HG02759 (cell line): ENCODE results near the gene ZCCHC12.
"Not testable (repeated sequence)": the region's sequence is repeated elsewhere in the genome, so short reads cannot be mapped to it uniquely, and the experiment has no call there.

Experiments
- ATAC-seq: cut with Tn5 transposase; IDR thresholded peaks from one replicate; pipeline ENCODE4 v1.9.1; 2021; ENCODE audit warnings: mild to moderate bottlenecking, moderate library complexity; ENCODE audit not compliant: unreplicated experiment

ZCCHC12 gene

DNA sequence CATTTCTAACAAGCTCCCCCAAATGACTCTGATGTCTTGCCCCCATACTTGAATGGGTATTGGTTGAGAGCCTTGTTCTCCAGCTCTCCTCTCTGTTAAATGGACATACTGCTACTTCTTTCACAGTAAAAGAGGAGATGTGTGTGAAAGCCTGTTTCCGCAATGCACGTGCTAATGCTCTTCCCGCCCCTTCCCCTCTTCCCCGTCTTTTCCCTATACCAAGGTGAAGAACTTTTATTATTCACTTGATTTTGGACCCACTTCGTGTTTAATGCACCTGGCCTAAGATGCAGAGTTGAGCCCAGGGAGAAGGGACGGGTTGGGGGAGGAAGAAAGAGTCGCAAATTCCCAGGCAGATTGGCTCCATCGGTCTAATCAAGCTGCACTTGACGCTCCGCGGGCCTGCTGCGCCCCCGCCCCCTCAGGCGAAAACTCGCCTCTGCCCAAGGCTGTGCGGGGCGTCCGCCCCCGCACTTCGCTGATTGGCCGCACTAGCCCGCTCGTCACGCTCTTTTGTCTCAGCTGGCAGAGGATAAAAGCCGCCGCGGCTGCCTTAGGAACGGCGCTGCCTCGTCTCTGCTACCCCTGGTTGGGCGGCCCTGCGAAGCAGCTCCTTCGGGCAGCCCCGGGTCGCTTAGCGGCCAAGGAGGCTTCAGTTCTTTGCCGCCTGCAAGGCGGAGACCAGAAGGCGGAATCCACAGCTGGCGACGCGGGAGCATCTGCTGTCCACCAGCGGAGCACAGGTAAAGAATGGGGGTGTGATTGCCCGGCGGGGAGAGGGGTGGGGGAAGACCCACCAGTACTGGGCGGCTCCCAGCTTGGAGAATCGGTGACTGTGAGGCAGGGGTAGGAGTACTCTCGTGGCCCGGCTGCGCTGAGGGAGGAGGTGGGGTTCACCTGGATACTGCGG lies at the start of gene ZCCHC12:
Gene ZCCHC12, plus strand, starts transcription at position 562 of the 910 bp plus-strand sequence. CDS start 1,421 bp downstream, outside the sequence.
- peak; percentile 81 for ATAC-seq

DNA sequence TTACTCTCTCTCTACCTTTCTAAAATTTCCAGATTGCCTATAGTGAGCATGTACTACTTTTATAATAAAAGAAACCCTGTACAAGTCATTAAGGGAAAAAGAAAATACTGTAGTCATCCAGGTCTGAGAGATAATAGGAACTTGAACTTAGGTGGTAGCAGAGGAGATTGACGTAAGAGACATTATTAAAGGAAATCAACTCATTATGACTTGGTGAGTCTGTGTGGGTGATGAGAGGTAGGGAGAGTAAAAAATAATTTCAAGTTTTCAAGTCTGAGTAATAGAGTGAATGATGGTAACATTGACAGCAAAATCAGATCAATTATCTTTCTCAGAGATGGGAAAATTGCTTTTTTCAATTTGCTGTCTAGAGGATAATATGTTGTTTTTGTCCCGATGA lies 44.0 kb upstream of the ZCCHC12 start:
- ATAC-seq: no peak

GRCh38 chrX:118780509-118780908 lies 43.1 kb upstream of the ZCCHC12 start:
- ATAC-seq: no peak

DNA sequence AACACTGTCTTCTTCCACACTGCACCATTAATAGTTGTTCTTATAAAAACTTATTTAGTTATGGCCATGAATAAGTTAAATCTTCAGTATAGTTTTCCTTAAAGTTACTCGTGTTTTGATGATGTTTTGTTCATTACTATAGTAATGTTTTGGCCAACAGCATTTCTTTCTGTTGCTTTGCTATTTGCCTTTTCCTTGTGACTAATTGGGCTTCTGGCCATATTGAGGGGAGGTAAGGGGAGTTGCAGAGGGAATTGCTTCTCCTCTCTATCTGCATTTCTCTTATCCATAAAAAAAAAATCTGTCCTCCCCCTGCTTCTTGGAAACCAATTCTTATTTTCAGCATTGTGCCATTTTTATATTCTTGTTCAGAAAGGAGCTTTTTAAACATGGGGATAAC lies 42.7 kb upstream of the ZCCHC12 start:
- no peak for ATAC-seq

DNA sequence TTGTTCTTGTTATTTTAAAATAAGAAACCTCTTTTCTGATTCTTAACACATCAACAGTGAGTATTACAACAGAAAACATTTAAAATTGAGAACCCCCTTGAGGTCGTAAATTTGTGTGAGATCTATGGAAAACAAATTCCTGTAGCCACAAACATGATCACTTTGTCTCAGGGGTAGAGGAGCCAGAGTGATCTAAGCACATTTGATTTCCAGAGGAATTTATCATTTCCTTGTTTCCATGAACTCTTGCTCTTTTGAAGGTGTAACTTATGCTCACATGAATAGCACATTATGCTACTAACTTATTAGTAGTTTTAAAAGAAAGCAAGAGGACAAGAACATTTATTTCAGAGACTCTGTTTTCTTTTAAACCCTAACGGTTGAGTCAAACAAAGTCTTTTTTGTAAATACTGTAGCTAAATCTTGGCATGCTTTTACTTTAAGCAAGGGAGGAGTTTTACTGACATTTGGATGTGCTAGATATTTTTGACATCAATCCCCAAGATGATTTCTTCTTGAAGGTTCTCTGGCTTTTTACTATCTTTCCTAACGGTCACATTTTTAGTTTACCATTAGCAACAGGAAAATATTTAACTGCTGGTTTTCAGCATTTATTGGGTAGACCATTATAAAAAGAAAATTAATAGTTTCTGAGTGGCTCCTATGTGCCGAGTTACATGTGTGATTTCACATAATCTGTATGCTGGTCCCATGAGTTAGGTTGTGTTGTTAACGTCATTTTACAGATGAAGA lies 27.9 kb upstream of the ZCCHC12 start:
- no peak for ATAC-seq

DNA sequence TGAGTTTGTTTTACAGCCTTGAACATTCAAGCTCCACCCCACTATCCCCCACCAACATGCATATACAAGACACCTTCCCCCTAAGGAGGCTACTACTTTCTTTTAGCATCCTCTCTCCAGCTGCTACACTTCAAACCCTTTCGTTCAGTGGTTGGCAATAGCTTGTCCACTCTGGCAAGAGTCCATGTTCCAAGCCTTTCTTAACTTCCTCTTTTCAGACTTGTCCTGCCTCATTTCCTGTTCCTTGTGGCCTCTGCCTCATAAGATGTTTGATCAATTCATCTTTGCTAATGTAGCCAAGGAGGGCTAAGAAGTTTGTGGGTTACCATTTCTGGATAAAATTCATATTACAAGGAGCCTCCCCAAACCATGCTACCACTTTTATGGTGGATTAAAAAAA lies 20.8 kb upstream of the ZCCHC12 start:
- ATAC-seq: no peak

GRCh38 chrX:118807151-118808017 lies 16.2 kb upstream of the ZCCHC12 start:
- no peak for ATAC-seq

- not testable (repeated sequence) for ATAC-seq
Observed at GRCh38 chrX:118817257-118817656, 6.4 kb upstream of the ZCCHC12 start.

DNA sequence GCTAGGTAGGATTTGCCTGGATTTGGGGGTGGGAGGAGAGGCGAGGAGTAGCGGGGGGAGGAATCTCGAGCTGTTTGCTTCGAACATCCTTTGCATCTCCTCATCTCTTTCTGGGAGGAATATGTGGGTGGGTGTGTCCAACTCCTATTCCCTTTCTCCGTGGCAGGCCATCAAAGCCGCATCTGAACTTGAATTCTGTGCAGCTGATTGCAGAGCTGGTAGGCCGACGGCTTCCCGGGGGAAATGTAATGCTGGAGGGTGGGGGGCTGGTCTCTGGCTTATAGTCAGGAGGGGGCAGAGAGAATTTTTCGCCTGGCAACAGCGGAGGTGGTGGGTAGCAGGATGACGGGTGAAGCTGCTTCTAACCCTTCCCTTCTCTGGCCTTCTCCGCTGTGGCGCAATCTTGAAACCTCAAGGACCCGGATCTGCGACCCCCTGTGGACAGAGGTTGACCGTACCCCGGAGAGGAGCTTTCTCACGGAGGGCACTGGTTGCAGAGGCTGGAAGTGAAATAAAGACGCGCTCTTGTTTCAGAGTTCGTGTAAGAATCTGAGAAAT lies 628 bp downstream of the ZCCHC12 start:
- ATAC-seq: no peak

DNA sequence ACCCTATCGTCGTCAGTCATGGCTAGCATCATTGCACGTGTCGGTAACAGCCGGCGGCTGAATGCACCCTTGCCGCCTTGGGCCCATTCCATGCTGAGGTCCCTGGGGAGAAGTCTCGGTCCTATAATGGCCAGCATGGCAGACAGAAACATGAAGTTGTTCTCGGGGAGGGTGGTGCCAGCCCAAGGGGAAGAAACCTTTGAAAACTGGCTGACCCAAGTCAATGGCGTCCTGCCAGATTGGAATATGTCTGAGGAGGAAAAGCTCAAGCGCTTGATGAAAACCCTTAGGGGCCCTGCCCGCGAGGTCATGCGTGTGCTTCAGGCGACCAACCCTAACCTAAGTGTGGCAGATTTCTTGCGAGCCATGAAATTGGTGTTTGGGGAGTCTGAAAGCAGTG lies 1.6 kb downstream of the ZCCHC12 start:
- ATAC-seq: no peak

DNA sequence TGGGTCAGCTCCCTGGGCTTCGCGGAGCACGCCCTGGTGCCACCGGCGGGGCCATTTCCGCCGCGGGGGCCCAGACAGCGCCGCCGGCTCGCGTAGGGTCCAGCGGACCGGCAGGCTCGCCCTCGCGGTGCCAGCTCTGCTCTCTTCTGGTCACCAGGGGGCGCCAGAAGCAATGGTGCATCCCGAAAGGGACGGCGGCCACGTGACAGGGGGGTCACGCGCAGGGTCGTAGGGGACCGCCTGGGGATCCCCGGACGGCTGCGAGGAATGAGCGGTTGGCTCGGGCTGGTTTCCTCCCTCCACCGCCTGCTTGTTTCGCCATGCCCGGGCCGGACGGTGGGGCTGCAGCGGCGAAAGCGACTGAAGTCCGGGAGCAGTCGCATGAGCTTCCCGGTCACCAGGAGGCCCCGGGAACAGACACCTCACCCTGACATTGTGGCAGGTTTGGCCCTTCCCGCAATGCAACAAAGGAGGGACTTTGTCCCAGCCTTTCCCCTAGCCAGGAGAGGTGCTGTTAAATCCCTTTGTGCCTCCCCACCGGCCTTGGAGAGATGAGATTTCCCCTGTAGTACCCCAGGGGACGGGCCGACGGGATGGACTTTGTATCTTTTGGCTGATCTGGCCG lies 15.8 kb downstream of the ZCCHC12 start:
- peak; percentile 94 for ATAC-seq

DNA sequence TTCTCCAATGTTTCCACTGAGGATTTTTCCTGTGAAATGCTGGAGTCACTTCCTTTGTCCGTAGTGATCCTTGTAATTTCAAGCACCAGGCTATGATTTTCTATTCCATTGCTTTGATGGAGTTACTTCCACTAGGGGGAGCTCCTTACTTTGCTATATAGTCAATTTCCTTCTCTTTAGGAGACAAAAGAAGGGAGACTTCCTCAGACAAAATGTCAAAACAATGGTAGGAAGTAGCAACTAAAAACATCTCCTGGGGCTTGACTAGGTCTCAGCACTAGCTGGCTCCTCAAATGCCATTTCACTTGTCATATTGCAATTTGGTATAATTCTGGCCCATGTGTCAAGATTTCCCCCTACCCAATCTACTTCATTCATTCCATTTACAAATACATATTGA lies 24.1 kb downstream of the ZCCHC12 start:
- ATAC-seq: no peak

- ATAC-seq: no peak
Observed at GRCh38 chrX:118853596-118853995, 30.0 kb downstream of the ZCCHC12 start.

- ATAC-seq: no peak
Observed at GRCh38 chrX:118855681-118856310, 32.2 kb downstream of the ZCCHC12 start.

DNA sequence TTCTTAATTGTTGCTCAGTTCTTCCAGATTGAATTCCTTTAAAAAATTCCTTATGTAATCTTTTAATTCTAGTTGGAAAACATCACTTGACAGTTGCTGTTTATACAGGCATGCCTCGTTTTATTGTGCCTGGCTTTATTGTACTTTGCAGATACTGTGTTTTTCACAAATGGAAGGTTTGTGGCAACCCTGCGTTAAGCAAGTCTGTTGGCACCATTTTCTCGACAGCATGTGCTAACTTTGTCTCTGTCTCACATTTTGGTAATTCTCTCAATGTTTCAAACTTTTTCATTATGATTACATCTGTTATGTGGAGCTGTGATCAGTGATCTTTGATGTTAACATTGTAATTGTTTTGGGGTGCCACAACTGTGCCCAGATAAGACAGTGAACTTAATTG lies 33.4 kb downstream of the ZCCHC12 start:
- no peak for ATAC-seq

- no peak for ATAC-seq
Observed at GRCh38 chrX:118861338-118861737, 37.7 kb downstream of the ZCCHC12 start.

DNA sequence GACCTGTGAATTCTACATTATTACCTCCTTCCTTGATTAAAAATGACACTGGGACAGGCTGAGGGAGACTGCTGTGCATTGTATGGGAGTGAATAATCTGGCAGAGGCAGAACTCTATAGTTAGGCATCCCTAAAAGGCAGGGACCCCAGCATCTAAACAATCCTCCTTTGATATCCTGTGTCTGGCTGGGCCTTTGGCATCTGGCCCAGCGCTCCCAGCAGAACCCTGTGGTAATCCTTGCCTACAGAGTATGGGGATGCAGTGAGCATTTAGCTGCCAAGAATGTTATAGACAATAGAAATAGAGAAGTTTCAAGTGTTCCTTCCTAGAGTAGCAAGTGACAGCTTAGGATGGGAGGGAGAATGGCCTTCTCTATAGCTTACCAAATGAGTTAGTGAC lies 38.5 kb downstream of the ZCCHC12 start:
- no peak for ATAC-seq

GRCh38 chrX:118862979-118863378 lies 39.4 kb downstream of the ZCCHC12 start:
- ATAC-seq: no peak

GRCh38 chrX:118864063-118864635 lies 40.5 kb downstream of the ZCCHC12 start:
- ATAC-seq: no peak
